Type B pancreatic cell (in vitro differentiated cells): ENCODE results near the gene SEC14L5. TPM values are rescaled to one million over a fixed set of nuclear protein-coding genes. Genes with fewer than 3 reads are reported as not detected.

Source experiments
- DNase-seq: peaks from one replicate; pipeline ENCODE4 v3.0.0; 2021; ENCODE audit warnings: mixed read lengths; ENCODE audit not compliant: unreplicated experiment; ENCODE audit errors: extremely low spot score
- H3K27ac Mint-ChIP-seq: 2 replicates; pipeline ENCODE4 v1.8.0; 2021; ENCODE audit warnings: mild to moderate bottlenecking, mixed read lengths
- H3K27me3 Mint-ChIP-seq: 2 replicates; pipeline ENCODE4 v1.8.0; 2021; ENCODE audit warnings: mixed read lengths
- H3K36me3 Mint-ChIP-seq: 2 replicates; pipeline ENCODE4 v1.8.0; 2021; ENCODE audit warnings: mixed read lengths
- H3K4me1 Mint-ChIP-seq: one replicate; pipeline ENCODE4 v1.8.0; 2021; ENCODE audit warnings: mixed read lengths; ENCODE audit not compliant: unreplicated experiment
- H3K4me3 Mint-ChIP-seq: 2 replicates; pipeline ENCODE4 v1.8.0; 2021; ENCODE audit warnings: mild to moderate bottlenecking, mixed read lengths
- H3K9me3 Mint-ChIP-seq: 2 replicates; pipeline ENCODE4 v1.8.0; 2021; ENCODE audit warnings: mixed read lengths
- total RNA-seq: library from RNA; stranded (reverse); gene quantifications from 2 replicates; pipeline ENCODE4 v1.2.1, GENCODE V29; 2021; ENCODE audit warnings: low replicate concordance
- TF ChIP-seq, protein P1 (sequence below): fragments of 200-600 bp; sonication (generic); conservative IDR thresholded peaks from 2 replicates; pipeline ENCODE4 v1.5.0; 2021; ENCODE audit warnings: antibody characterized with exemption, mild to moderate bottlenecking

The SEC14L5 gene
- total RNA-seq, 1 donor from 2014 or later, result 0.92 TPM

DNA sequence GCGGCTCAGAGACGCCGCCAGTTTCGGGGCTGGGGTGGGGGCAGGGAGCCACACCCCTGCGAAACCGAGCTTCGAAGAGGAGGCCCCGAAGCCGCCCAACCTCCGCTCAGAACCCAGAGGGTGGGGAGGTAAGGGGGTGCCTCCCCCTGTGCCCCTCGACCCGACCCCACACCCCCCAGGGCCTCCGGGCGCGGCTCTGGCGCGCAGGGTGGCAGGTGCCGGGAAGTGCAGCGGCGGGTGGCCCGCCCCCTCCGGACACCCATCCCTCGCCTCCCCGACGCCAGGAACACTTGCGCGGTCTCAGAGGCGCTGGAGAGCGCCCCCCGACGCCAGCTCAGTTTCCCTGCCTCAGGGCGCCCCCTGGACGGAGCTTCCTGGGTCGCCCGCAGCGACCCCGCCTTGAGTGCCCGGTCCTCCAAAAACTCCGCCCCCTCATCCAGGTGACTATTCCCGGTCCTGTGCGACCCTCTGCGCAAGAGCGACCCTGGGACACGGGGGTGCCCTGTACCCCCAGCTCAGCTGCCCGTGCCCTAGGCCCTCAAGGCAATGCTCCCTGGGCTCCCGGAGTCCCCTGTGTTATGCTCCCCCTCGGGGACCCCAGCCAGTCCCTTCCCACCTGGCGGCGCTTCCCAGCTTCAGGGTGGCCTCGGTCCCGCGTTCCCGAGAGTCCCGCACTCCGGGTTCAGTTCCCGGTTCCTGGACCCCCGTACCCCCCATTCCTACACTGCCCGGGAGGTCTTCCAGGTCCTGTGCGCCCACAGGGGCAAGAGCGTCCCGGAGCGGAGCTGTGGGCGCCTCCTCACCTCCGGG, 21.7 kb upstream of the SEC14L5 start:
- Mint-ChIP-seq H3K27ac (peak overlapping the region; percentile 83), H3K27me3 (peaks cover 43% of the 10 kb centered on the region)
- DNase-seq, result no peak

DNA sequence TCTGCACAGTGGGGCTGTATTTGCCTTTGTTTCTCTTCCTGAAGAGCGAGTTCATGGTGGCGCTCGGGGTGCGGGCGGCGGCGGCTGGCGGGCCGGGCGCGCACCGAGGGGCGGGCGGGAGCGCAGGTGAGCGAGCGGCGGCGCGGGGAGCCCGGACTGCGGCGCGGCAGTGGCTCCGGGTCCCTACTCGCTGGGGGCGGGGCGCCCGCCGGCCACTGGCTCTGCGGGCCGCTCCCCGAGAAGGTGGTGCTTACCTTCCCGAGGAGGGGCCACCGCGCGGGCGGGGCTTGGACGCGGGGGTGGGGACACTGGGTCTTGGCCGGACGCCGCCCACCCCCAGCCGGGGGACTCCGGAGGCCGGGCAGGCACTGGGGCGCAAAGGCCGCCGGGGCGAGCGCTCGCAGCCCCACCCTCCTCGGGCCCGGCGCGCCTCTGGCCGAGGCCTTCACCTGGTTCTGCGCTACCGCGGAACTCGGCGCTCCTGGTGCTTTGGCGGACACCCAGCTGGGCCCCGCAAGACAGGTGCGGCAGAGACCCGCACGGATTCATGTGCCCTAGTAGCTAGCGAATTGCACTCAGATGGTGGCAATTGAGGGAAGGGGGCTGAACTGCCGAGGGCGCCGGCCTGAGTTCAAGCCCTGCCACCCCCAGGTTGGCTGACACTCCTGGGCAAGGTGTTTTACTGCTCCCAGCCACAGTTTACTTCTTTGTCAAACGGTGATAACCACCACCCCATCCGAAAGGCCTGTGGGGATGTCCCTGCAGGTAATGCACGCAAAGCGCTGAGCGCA, 20.9 kb upstream of the SEC14L5 start, which contains the start of gene PPL:
Gene PPL, minus strand, starts transcription at position 158 of the 791 bp plus-strand sequence. Its CDS starts 103 bp downstream, at position 55.
- peaks cover 3% of the 10 kb centered on the region for H3K36me3 Mint-ChIP-seq
- peak within 1 kb of the TSS; percentile 83 for H3K27ac Mint-ChIP-seq
- H3K4me3 Mint-ChIP-seq, result peak within 1 kb of the TSS; percentile 92

More for the DNA sequence above, 21.7 kb upstream of the SEC14L5 start:
- no peaks in the 10 kb centered on the region for H3K9me3 Mint-ChIP-seq
- H3K4me1 Mint-ChIP-seq, result peaks cover 9% of the 10 kb centered on the region
- TF ChIP-seq, protein P1, sequence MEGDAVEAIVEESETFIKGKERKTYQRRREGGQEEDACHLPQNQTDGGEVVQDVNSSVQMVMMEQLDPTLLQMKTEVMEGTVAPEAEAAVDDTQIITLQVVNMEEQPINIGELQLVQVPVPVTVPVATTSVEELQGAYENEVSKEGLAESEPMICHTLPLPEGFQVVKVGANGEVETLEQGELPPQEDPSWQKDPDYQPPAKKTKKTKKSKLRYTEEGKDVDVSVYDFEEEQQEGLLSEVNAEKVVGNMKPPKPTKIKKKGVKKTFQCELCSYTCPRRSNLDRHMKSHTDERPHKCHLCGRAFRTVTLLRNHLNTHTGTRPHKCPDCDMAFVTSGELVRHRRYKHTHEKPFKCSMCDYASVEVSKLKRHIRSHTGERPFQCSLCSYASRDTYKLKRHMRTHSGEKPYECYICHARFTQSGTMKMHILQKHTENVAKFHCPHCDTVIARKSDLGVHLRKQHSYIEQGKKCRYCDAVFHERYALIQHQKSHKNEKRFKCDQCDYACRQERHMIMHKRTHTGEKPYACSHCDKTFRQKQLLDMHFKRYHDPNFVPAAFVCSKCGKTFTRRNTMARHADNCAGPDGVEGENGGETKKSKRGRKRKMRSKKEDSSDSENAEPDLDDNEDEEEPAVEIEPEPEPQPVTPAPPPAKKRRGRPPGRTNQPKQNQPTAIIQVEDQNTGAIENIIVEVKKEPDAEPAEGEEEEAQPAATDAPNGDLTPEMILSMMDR, result peak; percentile 33
- H3K36me3 Mint-ChIP-seq, result peaks cover 3% of the 10 kb centered on the region
- peak overlapping the region; percentile 92 for H3K4me3 Mint-ChIP-seq

DNA sequence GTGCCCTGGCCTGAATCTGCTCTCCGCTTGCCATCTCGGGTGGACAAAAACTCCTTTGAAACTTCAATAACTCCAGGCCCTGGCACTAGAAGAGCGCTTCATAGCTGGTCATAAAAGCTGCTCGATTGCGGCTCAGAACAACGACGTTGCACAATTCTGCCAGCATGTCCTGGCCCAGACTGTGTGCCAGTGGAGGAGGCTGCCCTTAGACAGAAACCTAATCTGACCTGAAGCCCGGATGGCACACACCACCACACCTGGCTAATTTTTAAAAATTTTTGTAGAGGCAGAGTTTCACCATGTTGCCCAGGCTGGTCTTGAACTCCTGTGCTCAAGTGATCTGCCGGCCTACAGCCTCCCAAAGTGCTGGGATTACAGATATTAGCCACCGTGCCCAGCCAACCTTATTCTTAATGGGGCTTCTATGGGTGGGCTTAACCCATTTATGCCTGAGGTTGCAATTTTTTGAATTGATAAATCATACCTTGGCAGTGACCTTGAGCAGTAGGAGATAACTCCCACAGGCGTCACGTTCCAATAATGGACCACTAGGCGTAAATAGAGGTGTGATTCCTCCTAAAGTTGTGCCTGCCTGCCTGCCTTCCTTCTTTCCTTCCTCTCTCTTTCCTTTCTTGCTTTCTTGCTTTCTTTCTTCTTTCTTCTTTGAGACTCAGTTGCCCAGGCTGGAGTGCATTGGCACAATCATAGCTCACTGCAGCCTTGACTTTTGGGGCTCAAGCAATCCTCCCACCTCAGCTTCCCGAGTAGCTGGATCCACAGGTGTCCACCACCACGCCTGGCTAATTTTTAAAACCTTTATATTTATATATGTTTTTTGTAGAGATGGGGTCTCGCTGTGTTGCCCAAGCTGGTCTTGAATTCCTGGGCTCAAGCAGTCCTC, 20.1 kb upstream of the SEC14L5 start:
- Mint-ChIP-seq H3K9me3 (no peaks in the 10 kb centered on the region), H3K27me3 (peaks cover 40% of the 10 kb centered on the region), H3K4me3 (peak overlapping the region; percentile 83), H3K27ac (peak overlapping the region; percentile 82), H3K36me3 (peaks cover 3% of the 10 kb centered on the region), H3K4me1 (peaks cover 12% of the 10 kb centered on the region)
- DNase-seq, result no peak
- TF ChIP-seq, protein P1, result no peak

More for the DNA sequence above, 20.9 kb upstream of the SEC14L5 start, which contains the start of gene PPL:
- H3K27me3 Mint-ChIP-seq, result peaks cover 43% of the 10 kb centered on the region
- DNase-seq, result peak; percentile 88
- H3K4me1 Mint-ChIP-seq, result peaks cover 10% of the 10 kb centered on the region
- H3K9me3 Mint-ChIP-seq, result no peaks in the 10 kb centered on the region
- TF ChIP-seq, protein P1, result no peak

- no peak overlapping the region for H3K4me3 Mint-ChIP-seq
- H3K9me3 Mint-ChIP-seq, result no peaks in the 10 kb centered on the region
- peaks cover 37% of the 10 kb centered on the region for H3K27me3 Mint-ChIP-seq
- peaks cover 14% of the 10 kb centered on the region for H3K4me1 Mint-ChIP-seq
- TF ChIP-seq, protein P1, result no peak
- DNase-seq, result no peak
- H3K27ac Mint-ChIP-seq, result peak overlapping the region; percentile 60
- no peaks in the 10 kb centered on the region for H3K36me3 Mint-ChIP-seq
Observed at GRCh38 chr16:4938683-4939030, 19.5 kb upstream of the SEC14L5 start.

- TF ChIP-seq, protein P1, result no peak
- Mint-ChIP-seq H3K27me3 (peaks cover 20% of the 10 kb centered on the region), H3K4me3 (no peak overlapping the region), H3K27ac (peak overlapping the region; percentile 83), H3K4me1 (peaks cover 27% of the 10 kb centered on the region), H3K9me3 (no peaks in the 10 kb centered on the region), H3K36me3 (no peaks in the 10 kb centered on the region)
- DNase-seq, result no peak
Observed at GRCh38 chr16:4940719-4941118, 17.4 kb upstream of the SEC14L5 start.
